ENCODE results near the gene ZNF736. TPM values are rescaled to one million over a fixed set of nuclear protein-coding genes. Genes with fewer than 3 reads are reported as not detected.
"Not testable (repeated sequence)": the region's sequence is repeated elsewhere in the genome, so short reads cannot be mapped to it uniquely, and the experiment has no call there.

The ZNF736 gene
- total and polyA plus RNA-seq, 4 donors = 1.1 to 9.5 (median 5.3) TPM

DNA sequence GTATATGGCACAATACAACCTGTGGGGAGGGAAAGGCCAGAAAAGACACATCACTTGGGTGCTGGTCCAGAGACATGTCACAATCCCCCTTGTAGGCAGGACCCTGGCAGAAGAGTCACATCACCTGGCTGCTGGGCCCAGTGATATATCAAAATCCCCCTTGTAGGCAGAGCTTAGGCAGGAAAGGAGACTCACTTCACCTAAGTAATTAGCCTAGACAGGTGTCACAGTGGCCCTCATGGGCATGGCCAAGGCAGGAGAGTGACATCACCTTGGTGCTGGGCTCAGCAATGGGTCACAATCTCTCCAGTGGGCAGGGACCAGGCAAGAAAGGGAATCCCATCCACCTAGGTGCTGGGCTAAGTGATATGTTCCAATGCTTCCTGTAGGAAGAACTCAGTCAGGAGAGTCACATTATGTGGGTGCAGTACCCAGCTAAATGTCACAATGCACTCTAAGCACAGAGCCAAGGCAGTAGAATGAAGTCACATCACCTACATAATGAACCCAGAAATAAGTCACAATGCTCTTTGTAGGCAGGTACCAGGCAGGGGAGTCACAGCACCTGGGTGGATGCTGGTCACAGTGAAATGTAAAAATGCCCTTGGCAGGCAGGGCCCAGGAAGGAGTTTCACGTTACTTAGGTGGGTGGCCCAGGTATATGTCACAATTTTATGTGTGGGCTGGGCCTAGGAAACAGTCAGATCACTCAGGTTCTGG lies 18.9 kb upstream of the ZNF736 start:
- 65% methylated on average over 1 of the region's 1 CpG for WGBS
- peaks cover 0 to 2% (median 0%) of the 10 kb centered on the region in 4 donors for H3K9me3 ChIP-seq (ENCODE audit: control insufficient read depth in 4 of 4, low read length in 3 of 4)
- H3K4me3 ChIP-seq (ENCODE audit: low read depth in 1 of 3, low read length in 3 of 3) = no peak overlapping the region
- no peak for TF ChIP-seq EGR1 (IDR thresholded peaks at IDR 0.05; ENCODE audit: low read depth in 2 of 2)
- TF ChIP-seq JUND (IDR thresholded peaks at IDR 0.05) = no peak
- TF ChIP-seq FOXA2 (IDR thresholded peaks at IDR 0.05) = no peak
- TF ChIP-seq NR2F2 (IDR thresholded peaks at IDR 0.05) = no peak
- TF ChIP-seq, protein P1, sequence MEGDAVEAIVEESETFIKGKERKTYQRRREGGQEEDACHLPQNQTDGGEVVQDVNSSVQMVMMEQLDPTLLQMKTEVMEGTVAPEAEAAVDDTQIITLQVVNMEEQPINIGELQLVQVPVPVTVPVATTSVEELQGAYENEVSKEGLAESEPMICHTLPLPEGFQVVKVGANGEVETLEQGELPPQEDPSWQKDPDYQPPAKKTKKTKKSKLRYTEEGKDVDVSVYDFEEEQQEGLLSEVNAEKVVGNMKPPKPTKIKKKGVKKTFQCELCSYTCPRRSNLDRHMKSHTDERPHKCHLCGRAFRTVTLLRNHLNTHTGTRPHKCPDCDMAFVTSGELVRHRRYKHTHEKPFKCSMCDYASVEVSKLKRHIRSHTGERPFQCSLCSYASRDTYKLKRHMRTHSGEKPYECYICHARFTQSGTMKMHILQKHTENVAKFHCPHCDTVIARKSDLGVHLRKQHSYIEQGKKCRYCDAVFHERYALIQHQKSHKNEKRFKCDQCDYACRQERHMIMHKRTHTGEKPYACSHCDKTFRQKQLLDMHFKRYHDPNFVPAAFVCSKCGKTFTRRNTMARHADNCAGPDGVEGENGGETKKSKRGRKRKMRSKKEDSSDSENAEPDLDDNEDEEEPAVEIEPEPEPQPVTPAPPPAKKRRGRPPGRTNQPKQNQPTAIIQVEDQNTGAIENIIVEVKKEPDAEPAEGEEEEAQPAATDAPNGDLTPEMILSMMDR (IDR thresholded peaks at IDR 0.05; ENCODE audit: low read depth, low read length, missing input control) = no peak
- no peak for TF ChIP-seq FOXA1 (IDR thresholded peaks at IDR 0.05)
- TF ChIP-seq, protein P2, sequence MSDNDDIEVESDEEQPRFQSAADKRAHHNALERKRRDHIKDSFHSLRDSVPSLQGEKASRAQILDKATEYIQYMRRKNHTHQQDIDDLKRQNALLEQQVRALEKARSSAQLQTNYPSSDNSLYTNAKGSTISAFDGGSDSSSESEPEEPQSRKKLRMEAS (IDR thresholded peaks at IDR 0.05) = no peak
- no peak for TF ChIP-seq RAD21 (IDR thresholded peaks at IDR 0.05)
- no peak for TF ChIP-seq RXRA (IDR thresholded peaks at IDR 0.05)
- no peak for TF ChIP-seq GABPA (IDR thresholded peaks at IDR 0.05 in 1 of 2, conservative IDR thresholded peaks at IDR 0.05 in 1 of 2)
- no peak for TF ChIP-seq HNF4G (IDR thresholded peaks at IDR 0.05)
- TF ChIP-seq SP1 (IDR thresholded peaks at IDR 0.05) = no peak
- TF ChIP-seq HNF4A (conservative IDR thresholded peaks at IDR 0.05) = no peak
- TF ChIP-seq ATF3 (IDR thresholded peaks at IDR 0.05) = no peak
- TF ChIP-seq YY1 (IDR thresholded peaks at IDR 0.05) = no peak
- TF ChIP-seq, protein P3, sequence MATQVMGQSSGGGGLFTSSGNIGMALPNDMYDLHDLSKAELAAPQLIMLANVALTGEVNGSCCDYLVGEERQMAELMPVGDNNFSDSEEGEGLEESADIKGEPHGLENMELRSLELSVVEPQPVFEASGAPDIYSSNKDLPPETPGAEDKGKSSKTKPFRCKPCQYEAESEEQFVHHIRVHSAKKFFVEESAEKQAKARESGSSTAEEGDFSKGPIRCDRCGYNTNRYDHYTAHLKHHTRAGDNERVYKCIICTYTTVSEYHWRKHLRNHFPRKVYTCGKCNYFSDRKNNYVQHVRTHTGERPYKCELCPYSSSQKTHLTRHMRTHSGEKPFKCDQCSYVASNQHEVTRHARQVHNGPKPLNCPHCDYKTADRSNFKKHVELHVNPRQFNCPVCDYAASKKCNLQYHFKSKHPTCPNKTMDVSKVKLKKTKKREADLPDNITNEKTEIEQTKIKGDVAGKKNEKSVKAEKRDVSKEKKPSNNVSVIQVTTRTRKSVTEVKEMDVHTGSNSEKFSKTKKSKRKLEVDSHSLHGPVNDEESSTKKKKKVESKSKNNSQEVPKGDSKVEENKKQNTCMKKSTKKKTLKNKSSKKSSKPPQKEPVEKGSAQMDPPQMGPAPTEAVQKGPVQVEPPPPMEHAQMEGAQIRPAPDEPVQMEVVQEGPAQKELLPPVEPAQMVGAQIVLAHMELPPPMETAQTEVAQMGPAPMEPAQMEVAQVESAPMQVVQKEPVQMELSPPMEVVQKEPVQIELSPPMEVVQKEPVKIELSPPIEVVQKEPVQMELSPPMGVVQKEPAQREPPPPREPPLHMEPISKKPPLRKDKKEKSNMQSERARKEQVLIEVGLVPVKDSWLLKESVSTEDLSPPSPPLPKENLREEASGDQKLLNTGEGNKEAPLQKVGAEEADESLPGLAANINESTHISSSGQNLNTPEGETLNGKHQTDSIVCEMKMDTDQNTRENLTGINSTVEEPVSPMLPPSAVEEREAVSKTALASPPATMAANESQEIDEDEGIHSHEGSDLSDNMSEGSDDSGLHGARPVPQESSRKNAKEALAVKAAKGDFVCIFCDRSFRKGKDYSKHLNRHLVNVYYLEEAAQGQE (IDR thresholded peaks at IDR 0.05) = no peak
- TF ChIP-seq ZBTB33 (IDR thresholded peaks at IDR 0.05) = no peak
- TF ChIP-seq TAF1 (conservative IDR thresholded peaks at IDR 0.05) = no peak
- H3K27me3 ChIP-seq (ENCODE audit: control insufficient read depth in 4 of 4, insufficient read depth in 4 of 4, low read length in 3 of 4) = no peaks in the 10 kb centered on the region
- DNase-seq (ENCODE audit: low spot score) = no peak
- H3K4me1 ChIP-seq (ENCODE audit: control insufficient read depth in 4 of 4, insufficient read depth in 4 of 4, low read length in 3 of 4) = no peaks in the 10 kb centered on the region
- no peak overlapping the region for H3K9ac ChIP-seq (ENCODE audit: low read depth in 1 of 2, low read length in 2 of 2)
- no peak overlapping the region for H3K27ac ChIP-seq (ENCODE audit: low read depth in 1 of 2, low read length in 2 of 2)
- no peaks in the 10 kb centered on the region for H3K36me3 ChIP-seq (ENCODE audit: control insufficient read depth in 4 of 4, insufficient read depth in 3 of 4, low read depth in 1 of 4, low read length in 3 of 4)

DNA sequence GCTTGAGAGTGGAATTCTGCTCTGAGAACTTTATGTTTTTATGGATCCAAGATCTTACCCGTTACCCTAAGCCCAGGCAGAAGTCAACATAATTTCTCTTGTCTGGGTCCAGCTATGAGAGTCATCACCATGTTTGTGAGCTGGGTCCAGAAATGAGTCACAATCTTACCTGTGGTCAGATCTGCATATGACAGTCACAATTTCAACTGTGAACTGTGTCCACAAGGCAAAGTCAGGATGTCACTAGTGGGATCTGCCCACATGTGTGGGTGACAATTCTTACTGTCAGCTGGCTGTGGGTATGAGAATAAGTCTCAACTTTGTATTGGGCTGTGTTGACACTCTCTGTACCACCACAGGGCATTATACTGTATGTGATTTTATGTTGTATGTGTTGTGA lies 16.3 kb upstream of the ZNF736 start:
- DNase-seq (ENCODE audit: low spot score); H3K9ac ChIP-seq (ENCODE audit: low read depth in 1 of 2, low read length in 2 of 2); H3K27ac ChIP-seq (ENCODE audit: low read depth in 1 of 2, low read length in 2 of 2); H3K4me3 ChIP-seq (ENCODE audit: low read depth in 1 of 3, low read length in 3 of 3); H3K27me3 ChIP-seq (ENCODE audit: control insufficient read depth in 4 of 4, insufficient read depth in 4 of 4, low read length in 3 of 4); H3K4me1 ChIP-seq (ENCODE audit: control insufficient read depth in 4 of 4, insufficient read depth in 4 of 4, low read length in 3 of 4); H3K36me3 ChIP-seq (ENCODE audit: control insufficient read depth in 4 of 4, insufficient read depth in 3 of 4, low read depth in 1 of 4, low read length in 3 of 4); H3K9me3 ChIP-seq (ENCODE audit: control insufficient read depth in 4 of 4, low read length in 3 of 4): not testable (repeated sequence)
- WGBS = 63% methylated on average over 1 of the region's 1 CpG
